ENCODE data around the gene DPF3. TPM values are rescaled to one million over a fixed set of nuclear protein-coding genes. Genes with fewer than 3 reads are reported as not detected.

DPF3 gene
- polyA plus RNA-seq, 2 of the 4 experiments (the other 2 are of a cell fraction), result 0.05 to 0.09 TPM

DNA sequence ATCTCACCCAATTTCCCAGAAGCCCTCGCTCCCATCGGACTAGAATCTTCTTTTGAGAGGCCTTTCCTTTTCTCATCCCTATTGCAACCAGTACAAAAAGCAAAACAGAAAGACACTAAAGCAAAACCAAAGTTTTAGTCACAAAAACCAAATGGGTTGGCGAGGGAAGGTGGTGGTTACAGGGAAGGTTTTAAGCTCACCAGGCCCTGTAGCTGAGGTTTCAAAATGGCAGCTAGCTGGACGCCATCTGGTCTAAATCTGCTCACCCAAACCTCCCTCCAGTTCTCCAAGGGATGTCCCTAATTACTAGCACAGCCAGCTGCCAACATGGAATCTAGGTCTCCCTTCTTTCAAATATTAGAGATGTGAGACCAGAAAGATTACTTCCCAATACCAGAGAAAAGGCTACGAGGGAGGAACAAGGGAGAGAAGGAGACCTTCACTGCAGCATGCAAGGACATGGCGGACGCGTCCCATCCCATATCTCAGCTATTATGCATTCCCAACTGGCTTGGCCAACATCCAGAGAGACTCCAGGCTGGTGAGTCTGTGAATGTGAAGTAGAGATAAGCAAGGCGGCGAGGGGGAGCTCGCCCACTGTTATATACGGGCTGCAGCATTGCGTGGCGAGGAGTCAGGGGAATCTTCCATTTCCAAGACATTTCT lies 70.8 kb downstream of the DPF3 start:
- Histone ChIP-seq H3K9me3 (peaks cover 6% of the 10 kb centered on the region; the same call in 1 of the 3 replicates), H3K4me2 (no peak overlapping the region), H3K4me1 (no peaks in the 10 kb centered on the region), H3K4me3 (no peak overlapping the region), H3K27ac (no peak overlapping the region)
- TF ChIP-seq EP300 (IDR thresholded peaks at IDR 0.05), result no peak
- no peak for TF ChIP-seq GATA3 (IDR thresholded peaks at IDR 0.05; ENCODE audit: borderline replicate concordance)
- TF ChIP-seq RARB (CRISPR knock-in tag; IDR thresholded peaks at IDR 0.05), result no peak
- no peak for TF ChIP-seq KDM1A (IDR thresholded peaks at IDR 0.05; ENCODE audit: low read depth)
- no peak for TF ChIP-seq EHMT2 (IDR thresholded peaks at IDR 0.05; ENCODE audit: low read depth)
- TF ChIP-seq PHF8 (IDR thresholded peaks at IDR 0.05; ENCODE audit: borderline replicate concordance, low read depth), result no peak
- TF ChIP-seq, protein P1, sequence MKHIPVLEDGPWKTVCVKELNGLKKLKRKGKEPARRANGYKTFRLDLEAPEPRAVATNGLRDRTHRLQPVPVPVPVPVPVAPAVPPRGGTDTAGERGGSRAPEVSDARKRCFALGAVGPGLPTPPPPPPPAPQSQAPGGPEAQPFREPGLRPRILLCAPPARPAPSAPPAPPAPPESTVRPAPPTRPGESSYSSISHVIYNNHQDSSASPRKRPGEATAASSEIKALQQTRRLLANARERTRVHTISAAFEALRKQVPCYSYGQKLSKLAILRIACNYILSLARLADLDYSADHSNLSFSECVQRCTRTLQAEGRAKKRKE (CRISPR knock-in tag; IDR thresholded peaks at IDR 0.05; ENCODE audit: low read depth), result no peak
- TF ChIP-seq TFCP2L1 (CRISPR knock-in tag; IDR thresholded peaks at IDR 0.05), result no peak
- no peak for TF ChIP-seq RFX5 (IDR thresholded peaks at IDR 0.05)
- TF ChIP-seq ZFP36 (IDR thresholded peaks at IDR 0.05; ENCODE audit: borderline replicate concordance, partially characterized antibody), result no peak
- TF ChIP-seq, protein P2, sequence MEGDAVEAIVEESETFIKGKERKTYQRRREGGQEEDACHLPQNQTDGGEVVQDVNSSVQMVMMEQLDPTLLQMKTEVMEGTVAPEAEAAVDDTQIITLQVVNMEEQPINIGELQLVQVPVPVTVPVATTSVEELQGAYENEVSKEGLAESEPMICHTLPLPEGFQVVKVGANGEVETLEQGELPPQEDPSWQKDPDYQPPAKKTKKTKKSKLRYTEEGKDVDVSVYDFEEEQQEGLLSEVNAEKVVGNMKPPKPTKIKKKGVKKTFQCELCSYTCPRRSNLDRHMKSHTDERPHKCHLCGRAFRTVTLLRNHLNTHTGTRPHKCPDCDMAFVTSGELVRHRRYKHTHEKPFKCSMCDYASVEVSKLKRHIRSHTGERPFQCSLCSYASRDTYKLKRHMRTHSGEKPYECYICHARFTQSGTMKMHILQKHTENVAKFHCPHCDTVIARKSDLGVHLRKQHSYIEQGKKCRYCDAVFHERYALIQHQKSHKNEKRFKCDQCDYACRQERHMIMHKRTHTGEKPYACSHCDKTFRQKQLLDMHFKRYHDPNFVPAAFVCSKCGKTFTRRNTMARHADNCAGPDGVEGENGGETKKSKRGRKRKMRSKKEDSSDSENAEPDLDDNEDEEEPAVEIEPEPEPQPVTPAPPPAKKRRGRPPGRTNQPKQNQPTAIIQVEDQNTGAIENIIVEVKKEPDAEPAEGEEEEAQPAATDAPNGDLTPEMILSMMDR (IDR thresholded peaks at IDR 0.05), result no peak
- WGBS (ENCODE audit: missing lambda C conversion rate), result 62% methylated on average over 14 of the region's 14 CpGs
- POLR2A ChIA-PET, result no interaction called here
- ATAC-seq, result no peak
- FAIRE-seq, result no peak
- DNase-seq (ENCODE audit: low read depth in 1 of 2, low spot score in 1 of 2), result no peak
- CTCF ChIA-PET, result interaction anchor here (0.9 to 1.5 kb wide), 2 partner anchors 307 to 309 kb away, joined by 3 to 5 read pairs; no protein-coding TSS in a partner anchor

- ATAC-seq, result no peak
- CTCF ChIA-PET, result interaction anchor here (1.1 to 1.3 kb wide), 2 partner anchors 25 to 302 kb away, joined by 3 to 6 read pairs; no protein-coding TSS in a partner anchor
- no peak overlapping the region for H3K4me3 ChIP-seq
- no peak overlapping the region for H3K27ac ChIP-seq
- no peak for DNase-seq (ENCODE audit: low read depth in 1 of 2, low spot score in 1 of 2)
- TF ChIP-seq RAD21 (conservative IDR thresholded peaks at IDR 0.05 in 1 of 2, IDR thresholded peaks at IDR 0.05 in 1 of 2) (peak in 1 of 2 experiments; percentile 19; a peak in 1 of 5 replicates), FOSL2 (IDR thresholded peaks at IDR 0.05) (no peak), FOSL2 (CRISPR knock-in tag; IDR thresholded peaks at IDR 0.05) (no peak)
- peaks cover 6% of the 10 kb centered on the region; the same call in 1 of the 3 replicates for H3K9me3 ChIP-seq
- FAIRE-seq, result no peak
- H3K4me1 ChIP-seq, result no peaks in the 10 kb centered on the region
- H3K4me2 ChIP-seq, result no peak overlapping the region
- POLR2A ChIA-PET, result no interaction called here
- 20% methylated on average over 3 of the region's 3 CpGs for WGBS (ENCODE audit: missing lambda C conversion rate)
Measured at GRCh38 chr14:72818998-72819397, 74.9 kb downstream of the DPF3 start.

DNA sequence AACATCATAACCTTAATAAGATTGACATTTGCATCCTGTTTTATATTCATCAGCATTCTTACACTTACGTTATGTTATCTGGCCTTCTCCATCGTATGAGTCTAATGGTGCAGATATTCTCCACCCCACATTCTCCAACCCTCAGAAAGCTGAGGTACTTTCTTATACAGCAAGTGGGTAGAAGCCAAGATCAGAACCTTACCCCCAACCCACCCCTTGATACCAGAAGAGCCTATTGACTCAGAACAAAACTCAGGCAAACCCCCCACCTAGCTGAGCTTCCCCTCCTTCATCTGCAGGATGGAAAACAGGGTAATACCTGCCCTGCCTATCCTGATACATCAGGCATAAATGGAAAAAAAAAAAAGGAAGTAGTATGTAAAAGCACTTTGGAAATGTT lies 77.6 kb downstream of the DPF3 start:
- peaks cover 6% of the 10 kb centered on the region; the same call in 1 of the 3 replicates for H3K9me3 ChIP-seq
- TF ChIP-seq TFCP2L1 (CRISPR knock-in tag; IDR thresholded peaks at IDR 0.05), result no peak
- no peak for TF ChIP-seq RFX5 (IDR thresholded peaks at IDR 0.05)
- TF ChIP-seq HOXB5 (CRISPR knock-in tag; IDR thresholded peaks at IDR 0.05), result no peak
- no peak for TF ChIP-seq PBX3 (IDR thresholded peaks at IDR 0.05)
- no peak for TF ChIP-seq EHF (CRISPR knock-in tag; IDR thresholded peaks at IDR 0.05)
- no peak for TF ChIP-seq POLR2A (IDR thresholded peaks at IDR 0.05; ENCODE audit: low read length)
- no peak for TF ChIP-seq EHMT2 (IDR thresholded peaks at IDR 0.05; ENCODE audit: low read depth)
- TF ChIP-seq RNF2 (IDR thresholded peaks at IDR 0.05; ENCODE audit: borderline replicate concordance, low read depth), result no peak
- no peak for TF ChIP-seq RARB (CRISPR knock-in tag; IDR thresholded peaks at IDR 0.05)
- no peak for TF ChIP-seq RCOR1 (IDR thresholded peaks at IDR 0.05; ENCODE audit: low read depth, low read length)
- no peak for TF ChIP-seq JUNB (IDR thresholded peaks at IDR 0.05)
- TF ChIP-seq POLR2AphosphoS2 (conservative IDR thresholded peaks at IDR 0.05; ENCODE audit: low read length), result no peak
- TF ChIP-seq KDM1A (IDR thresholded peaks at IDR 0.05; ENCODE audit: low read depth), result no peak
- TF ChIP-seq, protein P3, sequence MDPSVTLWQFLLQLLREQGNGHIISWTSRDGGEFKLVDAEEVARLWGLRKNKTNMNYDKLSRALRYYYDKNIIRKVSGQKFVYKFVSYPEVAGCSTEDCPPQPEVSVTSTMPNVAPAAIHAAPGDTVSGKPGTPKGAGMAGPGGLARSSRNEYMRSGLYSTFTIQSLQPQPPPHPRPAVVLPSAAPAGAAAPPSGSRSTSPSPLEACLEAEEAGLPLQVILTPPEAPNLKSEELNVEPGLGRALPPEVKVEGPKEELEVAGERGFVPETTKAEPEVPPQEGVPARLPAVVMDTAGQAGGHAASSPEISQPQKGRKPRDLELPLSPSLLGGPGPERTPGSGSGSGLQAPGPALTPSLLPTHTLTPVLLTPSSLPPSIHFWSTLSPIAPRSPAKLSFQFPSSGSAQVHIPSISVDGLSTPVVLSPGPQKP (IDR thresholded peaks at IDR 0.05; ENCODE audit: low read depth, low read length), result no peak
- TF ChIP-seq MAZ (IDR thresholded peaks at IDR 0.05; ENCODE audit: borderline replicate concordance, low read depth, low read length), result no peak
- no peak for TF ChIP-seq CBX8 (IDR thresholded peaks at IDR 0.05)
- no peak for TF ChIP-seq HOXA7 (CRISPR knock-in tag; IDR thresholded peaks at IDR 0.05)
- TF ChIP-seq E2F6 (IDR thresholded peaks at IDR 0.05; ENCODE audit: borderline replicate concordance, low read depth), result no peak
- no peak overlapping the region for H3K4me3 ChIP-seq
- ATAC-seq (no peak), DNase-seq (ENCODE audit: low read depth in 1 of 2, low spot score in 1 of 2) (no peak), FAIRE-seq (no peak)
- WGBS (ENCODE audit: missing lambda C conversion rate), result 79% methylated on average over 2 of the region's 2 CpGs
- no peak overlapping the region for H3K4me2 ChIP-seq
- no peaks in the 10 kb centered on the region for H3K4me1 ChIP-seq
- ChIA-PET POLR2A (no interaction called here), CTCF (interaction anchor here (1.4 kb wide), 1 partner anchor 27 kb away, joined by 3 read pairs; no protein-coding TSS in a partner anchor)
- no peak overlapping the region for H3K27ac ChIP-seq

All from A549 (cell line).